EH (cell line): Measurements from ENCODE around the gene EBI3.
A peak's percentile ranks its signal among the peaks of the same experiment; 100 is the strongest.
"Not testable (repeated sequence)": the region's sequence is repeated elsewhere in the genome, so short reads cannot be mapped to it uniquely, and the experiment has no call there.

Experiments used
- DNase-seq: peaks from one replicate; pipeline ENCODE4 v3.0.0-alpha.2; 2015; ENCODE audit warnings: low read depth

Gene EBI3

DNA sequence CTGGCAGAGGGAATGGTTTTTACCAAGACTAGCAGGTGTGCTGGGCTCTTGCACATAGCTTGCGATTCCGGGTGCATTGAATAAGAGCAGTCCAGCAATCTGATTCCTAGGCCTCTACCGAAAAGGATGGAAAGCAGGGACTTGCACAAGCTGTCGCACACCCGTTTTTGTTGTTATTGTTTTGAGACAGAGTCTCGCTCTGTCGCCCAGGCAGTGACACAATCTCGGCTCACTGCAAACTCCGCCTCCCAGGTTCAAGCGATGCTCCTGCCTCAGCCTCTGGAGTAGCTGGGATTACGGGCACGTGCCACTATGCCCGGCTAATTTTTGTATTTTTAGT, 5.5 kb downstream of the EBI3 start:
- no peak for DNase-seq

DNA sequence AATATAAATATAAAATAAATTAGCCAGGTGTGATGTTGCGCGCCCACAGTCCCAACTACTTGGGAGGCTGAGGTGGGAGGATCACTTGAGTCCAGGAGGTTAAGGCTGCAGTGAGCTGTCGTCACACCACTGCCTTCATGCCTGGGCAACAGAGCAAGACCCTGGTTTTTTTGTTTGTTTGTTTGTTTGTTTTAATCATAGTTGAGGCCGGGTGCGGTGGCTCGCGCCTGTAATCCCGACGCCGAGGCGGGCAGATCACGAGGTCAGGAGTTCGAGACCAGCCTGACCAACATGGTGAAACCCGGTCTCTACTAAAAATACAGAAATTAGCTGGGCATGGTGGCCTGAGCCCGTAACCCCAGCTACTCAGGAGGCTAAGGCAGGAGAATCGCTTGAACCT, 8.2 kb downstream of the EBI3 start:
- not testable (repeated sequence) for DNase-seq

DNA sequence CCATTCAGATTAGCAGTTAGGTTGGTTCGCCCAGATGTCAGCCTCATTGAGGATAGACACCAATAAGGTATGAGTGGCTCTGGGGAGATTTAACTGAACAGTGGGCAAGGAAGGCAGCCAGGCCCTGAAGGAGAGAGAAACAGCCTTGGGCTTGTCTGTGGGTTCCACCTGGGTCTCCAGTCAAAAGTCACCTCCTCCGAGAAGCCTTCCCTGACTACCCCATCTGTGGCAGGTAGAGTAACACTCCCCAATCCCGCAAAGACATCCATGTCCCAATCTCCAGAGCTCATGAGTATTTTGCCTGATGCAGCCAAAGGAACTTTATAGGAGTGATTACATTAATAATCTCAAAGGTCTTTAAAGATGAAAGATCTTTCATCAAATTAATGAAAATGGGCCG, 9.5 kb downstream of the EBI3 start:
- DNase-seq: no peak

DNA sequence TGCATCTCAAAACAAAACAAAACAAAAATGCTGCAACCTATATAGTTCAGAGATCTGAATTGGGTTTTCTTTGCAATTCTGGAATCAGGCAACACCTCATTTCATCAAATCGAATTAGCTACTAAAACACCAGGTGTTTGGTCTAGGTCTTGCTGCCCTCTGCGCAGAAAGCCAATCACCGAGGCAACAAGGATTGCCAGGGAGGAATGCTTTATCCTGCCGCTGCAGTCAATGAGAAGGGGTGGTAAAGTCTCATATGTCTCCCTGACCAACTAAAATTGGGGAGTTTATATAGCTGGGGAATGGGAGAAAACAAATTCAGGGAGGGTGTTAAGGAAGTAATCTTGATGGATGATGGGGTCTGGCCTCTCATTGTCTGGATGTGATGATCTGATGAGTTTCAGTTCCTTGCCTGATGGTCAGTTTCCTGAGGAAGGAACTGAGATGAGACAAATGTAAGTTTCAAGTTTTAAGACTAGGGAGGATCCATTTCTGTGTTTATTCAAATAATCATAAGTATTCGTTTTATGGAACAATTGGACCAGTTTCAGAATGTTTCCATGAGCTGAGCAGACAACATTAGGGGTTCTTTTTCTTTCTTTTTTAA, 12.6 kb downstream of the EBI3 start:
- no peak for DNase-seq

DNA sequence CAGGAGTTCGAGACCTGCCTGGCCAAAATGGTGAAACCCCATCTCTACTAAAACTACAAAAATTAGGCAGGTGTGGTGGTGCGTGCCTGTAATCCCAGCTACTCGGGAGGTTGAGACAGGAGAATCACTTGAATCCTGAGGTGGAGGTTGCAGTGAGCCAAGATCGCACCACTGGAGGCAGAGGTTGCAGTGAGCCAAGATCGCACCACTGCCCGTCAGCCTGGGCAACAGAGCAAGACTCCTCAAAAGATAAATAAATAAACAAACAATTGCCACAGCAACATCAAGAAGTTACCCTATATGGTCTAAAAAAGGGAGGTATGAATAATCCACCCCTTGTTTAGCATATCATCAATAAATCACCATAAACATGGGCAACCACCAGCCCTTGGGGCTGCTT, 16.6 kb downstream of the EBI3 start:
- not testable (repeated sequence) for DNase-seq

DNA sequence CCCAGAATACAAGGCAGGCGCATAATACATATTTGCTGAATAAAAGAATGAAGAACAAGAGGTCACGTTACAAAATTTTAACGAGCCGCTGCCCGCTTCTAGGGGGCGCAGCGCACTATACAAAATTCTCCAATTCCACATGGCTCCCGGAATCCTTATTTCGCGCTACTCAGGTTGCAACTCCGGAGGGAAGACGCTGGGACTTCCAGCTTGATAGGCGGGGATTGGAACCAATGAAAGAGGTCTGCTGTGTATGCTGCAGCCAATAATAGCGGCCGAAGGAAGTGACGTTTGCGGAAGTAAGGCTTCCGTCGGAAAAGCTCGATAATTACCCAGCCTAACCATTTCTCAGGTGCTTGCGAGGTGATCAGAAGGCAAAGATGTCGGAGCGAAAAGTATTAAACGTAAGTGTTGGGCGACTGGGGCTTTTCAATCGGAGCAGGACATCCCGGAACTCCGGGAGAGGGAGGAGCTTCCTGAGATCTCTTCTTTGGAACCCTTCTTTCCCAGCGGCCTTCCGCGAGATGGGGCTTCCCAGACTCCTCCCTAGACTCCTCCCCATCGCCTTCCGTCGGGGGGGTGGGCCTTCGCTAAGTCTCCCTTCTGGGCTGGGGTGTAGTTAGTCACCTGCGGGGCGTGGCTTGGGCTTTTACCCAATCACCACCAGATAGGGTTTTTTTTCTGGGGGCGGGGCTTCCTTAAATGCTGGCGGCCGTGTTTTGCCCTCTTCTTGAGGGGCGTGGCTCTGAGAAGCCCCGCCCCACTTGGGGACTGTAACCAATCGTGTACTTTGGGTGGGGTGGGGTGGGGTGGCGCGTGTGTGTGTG, 17.7 kb downstream of the EBI3 start, which contains the start of gene YJU2:
YJU2 (plus strand) TSS at position 314 of the 827 bp plus-strand sequence; CDS start at position 381, 67 bp downstream.
- DNase-seq: peak; percentile 100

DNA sequence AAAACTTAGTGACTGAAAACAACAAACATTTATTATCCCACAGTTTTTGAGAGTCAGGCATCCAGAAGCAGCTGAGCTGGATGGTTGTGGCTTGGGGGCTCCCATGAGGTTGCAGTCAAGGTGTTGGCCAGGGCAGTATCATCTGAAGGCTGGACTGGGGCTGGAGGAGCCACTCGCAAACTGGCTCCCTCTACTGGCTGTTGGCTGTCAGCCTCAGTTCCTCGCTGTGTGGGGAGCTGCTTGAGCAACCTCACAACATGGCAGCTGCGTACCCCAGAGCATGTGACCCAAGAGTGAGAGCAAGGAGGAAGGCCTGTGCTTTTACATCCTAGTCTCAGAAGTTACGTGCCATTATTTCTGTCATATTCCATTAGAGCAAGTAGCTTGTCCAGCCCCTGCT, 27.2 kb downstream of the EBI3 start:
- DNase-seq: no peak

DNA sequence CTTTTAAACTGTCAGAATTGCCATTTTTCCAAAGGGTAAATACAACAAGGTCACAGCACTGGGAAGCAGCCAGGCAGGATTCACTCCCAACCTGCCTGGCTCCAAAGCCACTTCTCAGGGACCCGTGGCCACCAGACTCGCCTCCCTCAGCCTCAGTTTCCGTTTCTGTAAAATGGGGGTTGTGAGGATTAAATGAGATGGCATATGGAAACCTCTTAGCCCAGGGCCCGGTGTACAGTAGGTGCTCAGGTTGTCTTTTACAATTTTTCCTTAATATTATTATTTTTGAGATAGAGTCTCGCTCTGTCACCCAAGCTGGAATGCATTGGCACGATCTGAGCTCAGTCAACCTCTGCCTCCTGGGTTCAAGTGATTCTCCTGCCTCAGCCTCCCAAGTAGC, 27.7 kb downstream of the EBI3 start:
- DNase-seq: no peak

DNA sequence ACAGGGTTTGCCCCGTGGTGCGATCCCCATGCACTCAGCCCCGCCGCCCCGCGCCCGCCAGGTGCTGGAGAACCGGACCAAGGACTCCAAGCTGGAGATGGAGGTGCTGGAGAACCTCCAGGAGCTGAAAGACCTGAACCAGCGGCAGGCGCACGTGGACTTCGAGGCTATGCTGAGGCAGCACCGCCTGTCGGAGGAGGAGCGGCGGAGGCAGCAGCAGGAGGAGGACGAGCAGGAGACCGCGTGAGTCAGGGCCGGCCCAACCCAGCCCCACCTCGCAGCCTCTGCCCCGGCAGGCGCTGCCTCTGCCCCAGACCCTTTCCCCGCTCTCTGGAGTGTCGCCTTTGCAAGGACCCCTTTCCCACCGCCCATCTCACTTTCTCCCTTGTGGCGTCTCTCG, 28.9 kb downstream of the EBI3 start:
- no peak for DNase-seq

DNA sequence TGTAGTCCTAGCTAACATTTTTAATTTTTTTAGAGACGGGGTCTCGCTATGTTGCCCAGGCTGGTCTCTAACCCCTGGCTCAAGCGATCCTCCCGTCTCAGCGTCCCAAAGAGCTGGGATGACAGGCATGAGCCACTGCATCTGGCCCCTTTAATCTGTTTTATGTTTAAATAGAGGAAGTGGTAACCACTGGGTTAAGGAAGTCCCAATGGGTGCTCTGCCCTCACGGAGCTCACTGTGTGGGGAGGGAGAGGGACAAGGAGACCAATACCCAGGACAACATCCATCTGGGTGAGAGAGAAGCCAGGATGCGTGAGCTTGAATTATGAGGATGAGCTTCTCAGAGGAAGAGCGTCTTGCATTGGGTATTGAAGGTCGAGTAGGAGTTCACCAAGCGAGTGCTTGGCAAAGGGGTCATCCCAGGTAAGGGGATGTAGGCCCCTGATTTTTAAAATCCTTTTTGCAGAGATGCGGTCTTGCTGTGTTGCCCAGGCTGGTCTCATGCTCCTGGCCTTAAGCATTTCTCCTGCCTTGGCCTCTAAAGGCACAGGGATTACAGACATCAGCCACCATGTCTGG, 31.4 kb downstream of the EBI3 start:
- no peak for DNase-seq

DNA sequence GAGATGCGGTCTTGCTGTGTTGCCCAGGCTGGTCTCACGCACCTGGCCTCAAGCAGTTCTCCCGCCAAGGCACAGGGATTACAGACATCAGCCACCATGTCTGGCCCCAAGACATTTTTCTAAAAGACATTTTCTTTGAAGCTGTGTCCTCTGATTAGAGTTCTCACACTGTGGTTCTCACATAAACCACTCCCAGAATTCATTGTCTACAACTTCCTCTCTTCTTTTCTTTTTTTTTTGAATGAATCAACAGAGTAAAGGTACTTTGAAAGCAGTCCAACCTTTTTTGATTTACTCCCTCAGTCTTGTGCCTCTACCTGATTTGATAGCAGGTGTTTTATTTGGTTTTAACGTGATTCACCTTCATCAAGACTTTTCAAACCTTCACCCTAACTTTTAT, 35.5 kb downstream of the EBI3 start:
- DNase-seq: no peak

DNA sequence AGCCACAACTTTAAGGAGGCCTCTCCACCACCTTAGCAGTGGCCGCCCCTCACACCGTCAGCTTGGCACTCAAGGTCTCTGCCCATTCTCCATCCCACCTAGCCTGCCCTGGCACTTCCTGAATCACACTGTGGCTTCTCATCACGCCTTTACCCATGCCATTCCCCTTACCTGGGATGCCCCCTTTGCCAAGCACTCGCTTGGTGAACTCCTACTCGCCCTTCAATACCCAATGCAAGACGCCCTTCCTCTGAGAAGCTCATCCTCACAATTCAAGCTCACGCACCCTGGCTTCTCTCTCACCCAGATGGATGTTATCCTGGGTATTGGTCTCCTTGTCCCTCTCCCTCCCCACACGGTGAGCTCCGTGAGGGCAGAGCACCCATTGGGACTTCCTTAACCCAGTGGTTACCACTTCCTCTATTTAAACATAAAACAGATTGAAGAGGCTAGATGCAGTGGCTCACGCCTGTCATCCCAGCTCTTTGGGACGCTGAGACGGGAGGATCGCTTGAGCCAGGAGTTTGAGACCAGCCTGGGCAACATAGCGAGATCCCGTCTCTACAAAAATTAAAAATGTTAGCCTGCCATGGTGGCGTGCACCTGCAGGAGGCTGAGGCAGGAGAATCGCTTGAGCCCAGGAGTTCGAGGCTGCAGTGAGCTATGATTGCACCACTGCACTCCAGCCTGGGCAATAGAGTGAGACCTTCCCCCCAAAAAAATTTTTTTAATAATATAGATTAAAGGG, 37.1 kb downstream of the EBI3 start:
- no peak for DNase-seq

DNA sequence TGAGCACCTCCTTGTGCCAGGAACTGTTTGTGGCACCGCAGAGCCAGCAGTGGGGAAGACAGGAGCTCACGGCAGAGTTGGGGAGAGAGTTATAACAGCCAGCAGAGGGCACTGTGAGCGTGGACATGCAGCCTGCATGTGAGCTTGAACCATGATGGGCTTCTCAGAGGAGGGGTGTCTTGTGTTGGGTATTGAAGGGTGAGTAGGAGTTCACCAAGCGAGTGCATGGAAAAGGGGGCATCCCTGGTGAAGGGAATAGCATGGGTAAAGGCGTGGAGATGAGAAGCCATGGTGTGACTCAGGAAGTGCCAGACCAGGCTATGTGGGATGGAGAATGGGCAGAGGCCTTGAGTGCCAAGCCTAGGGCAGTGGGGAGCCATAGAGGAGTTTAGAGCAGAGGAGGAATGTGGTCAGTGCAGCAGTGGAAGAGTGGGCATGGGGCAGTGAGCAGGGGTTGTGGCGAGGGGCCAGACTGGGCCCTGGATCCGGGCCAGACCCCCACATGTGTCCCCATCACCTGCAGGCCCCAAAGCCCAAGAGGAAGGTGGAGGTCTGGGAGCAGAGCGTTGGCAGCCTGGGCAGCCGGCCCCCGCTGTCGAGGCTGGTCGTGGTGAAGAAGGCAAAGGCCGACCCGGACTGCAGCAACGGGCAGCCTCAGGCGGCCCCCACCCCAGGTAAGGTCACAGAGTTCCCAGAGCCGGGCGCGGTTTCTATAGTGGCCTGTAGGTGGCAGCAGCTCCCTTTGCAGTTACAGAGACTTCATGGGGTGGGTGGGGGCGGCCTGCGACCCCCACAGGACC, 38.0 kb downstream of the EBI3 start:
- peak; percentile 42 for DNase-seq

DNA sequence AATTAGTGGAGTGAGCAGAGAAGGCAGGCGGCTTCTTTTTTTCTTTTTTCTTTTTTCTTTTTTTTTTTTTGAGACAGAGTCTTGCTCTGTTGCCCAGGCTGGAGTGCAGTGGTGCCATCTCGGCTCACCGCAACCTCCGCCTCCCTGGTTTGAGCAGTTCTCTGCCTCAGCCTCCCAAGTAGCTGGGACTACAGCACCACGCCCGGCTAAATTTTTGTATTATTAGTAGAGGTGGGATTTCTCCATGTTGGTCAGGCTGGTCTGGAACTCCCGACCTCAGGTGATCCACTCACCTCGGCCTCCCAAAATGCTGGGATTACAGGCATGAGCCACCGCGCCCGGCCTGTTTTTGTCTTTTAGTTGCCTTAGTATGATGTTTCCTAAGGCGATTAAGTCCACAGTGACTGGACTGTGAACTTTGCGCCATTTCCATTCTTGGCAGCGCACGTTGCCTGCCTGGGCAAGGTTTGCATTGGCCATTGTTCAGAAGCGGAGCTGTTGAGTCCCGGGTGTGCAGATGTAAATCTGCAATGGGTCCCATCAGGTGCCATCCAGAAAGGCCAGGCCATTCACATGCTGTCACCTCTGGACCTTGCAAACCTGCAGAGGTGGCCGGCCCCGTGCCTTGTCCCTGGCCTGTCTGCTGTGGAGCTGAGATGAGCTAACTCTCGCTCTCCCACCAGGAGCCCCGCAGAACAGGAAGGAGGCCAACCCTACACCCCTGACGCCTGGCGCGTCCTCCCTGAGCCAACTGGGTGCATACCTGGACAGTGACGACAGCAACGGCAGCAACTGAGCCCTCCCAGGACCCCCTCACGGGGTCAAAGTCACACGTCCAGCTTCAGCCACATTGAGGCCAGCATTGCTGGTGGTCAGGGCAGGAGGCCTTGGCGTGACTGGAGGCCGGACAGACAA, 38.8 kb downstream of the EBI3 start:
- DNase-seq: no peak

DNA sequence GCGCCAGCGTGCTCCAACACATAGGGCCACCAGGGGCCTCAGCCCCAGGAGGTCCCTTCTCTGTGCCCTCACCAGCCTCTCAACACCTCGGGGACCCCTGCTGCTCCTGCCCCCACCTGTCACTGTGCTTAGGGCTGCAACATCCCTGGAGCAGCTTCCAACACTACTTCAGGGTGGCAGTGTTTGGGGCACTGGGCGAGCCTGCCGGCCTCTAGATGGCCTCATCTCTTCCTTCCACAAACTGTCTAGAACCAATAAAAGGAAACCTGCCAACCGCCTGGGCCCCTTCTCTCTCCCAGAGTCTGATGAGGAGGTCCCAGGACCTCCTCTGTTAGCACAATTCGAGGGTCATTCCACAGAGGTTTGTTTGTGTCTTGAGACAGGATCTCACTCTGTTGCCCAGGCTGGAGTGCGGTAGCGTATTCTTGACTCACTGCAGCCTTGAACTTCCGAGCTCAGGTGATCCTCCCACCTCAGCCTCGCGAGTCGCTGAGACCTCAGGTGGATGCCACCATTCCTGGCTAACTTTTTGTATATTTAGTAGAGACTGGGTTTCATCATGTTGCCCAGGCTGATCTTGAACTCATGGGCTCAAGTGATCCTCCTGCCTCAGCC, 39.6 kb downstream of the EBI3 start:
- no peak for DNase-seq

DNA sequence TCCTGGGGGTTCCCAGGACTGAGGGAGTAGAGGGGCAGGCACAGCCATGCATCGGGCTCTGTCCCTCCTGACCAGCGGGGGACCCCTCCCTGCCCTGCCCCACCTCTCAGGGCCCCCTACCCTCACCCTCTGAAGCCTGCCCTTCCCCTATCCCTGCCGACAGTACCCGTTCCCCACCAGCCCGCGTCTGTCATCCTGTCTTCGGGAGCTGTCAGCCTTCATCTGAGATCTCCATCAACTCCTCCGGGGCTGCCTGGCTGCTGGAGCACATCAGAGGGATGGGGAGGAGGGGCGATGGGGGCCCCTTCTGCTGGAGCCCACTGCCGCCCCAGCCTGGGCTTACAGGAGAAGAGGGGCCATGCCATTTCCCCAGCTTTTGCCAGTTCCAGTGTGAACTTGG, 43.6 kb downstream of the EBI3 start:
- no peak for DNase-seq

DNA sequence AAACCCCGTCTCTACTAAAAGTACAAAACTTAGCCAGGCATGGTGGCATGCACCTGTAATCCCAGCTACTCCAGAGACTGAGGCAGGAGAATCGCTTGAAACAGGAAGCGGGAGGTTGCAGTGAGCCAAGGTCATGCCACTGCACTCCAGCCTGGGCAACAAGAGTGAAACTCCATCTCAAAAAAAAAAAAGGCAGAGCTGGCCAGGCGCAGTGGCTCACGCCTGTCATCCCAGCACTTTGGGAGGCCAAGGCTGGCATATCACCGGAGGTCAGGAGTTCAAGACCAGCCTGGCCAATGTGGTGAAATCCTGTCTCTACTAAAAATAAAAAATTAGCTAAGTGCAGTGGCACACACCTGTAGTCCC, 45.0 kb downstream of the EBI3 start:
- DNase-seq: not testable (repeated sequence)

DNA sequence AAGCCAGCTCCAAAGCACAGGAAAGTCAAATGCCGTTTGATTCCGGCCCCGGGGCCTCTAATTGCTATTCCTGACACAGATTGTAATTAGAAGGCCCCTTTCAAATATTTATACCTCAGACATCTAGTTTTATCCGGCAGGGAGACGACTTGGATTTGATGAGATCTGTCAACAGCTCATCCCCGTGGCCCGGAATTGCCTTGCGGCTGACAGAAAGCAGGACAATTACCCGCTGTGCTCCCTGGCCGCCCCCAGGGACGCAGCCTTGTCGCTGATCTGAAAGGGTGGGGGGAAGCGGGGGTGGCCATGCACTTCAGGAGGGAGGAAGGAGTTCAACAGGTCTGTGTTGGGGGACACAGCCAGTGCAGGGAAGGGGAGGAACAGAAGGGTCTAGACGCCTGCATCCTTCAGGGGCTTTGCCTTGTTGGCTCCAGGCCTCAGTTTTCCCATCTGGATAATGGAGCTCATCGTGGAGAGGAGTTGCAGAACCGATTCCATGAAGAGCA, 47.9 kb downstream of the EBI3 start:
- no peak for DNase-seq

DNA sequence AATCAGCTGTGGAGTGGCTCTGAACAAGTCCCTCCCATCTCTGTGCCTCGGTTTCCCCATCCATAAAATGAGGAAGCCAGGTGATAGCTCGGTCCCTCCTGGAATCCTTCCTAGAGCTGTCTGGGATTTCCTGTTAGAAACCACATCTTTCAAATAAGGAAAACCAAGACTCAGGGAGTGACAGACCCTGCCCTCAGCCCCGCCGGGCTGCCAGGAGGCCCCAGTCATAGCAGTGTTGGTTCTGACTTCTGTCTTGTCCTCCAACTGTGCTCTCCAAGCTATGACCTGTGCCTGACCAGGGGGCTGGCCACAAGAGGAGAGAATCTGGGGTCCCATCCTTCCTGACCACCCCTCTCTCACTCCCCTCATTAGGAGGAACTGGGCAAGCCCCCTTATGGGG, 48.7 kb downstream of the EBI3 start:
- no peak for DNase-seq
